K562 treated with DMSO at 1 percent for 48 hours (cell line): ENCODE results near the gene ZBTB49. TPM values are rescaled to one million over a fixed set of nuclear protein-coding genes. Genes with fewer than 3 reads are reported as not detected.

ENCODE experiments used
- total RNA-seq: library from RNA; unstranded; fragments of 300-600 nt; gene quantifications from 2 replicates; pipeline ENCODE4 v1.2.3, GENCODE V29; 2022; ENCODE audit warnings: low replicate concordance; ENCODE audit errors: extremely low read depth

ZBTB49 gene
- total RNA-seq: not detected in 2 replicates

GRCh38 chr4:4289941-4290850, at the start of gene ZBTB49, which contains the start of gene LYAR:
ZBTB49 (plus strand) TSS chr4:4290251; CDS start chr4:4299946, 9,695 bp downstream.
LYAR (minus strand) TSS chr4:4290154; CDS start chr4:4283742, 6,412 bp downstream.

GRCh38 chr4:4248029-4248884, 41.8 kb upstream of the ZBTB49 start, which contains the start of gene TMEM128:
TMEM128 (minus strand) TSS chr4:4248223; CDS start chr4:4248202, 21 bp downstream.

Other genes with a start within 250 kb of the ZBTB49 start
- not detected in 2 replicates for gene OTOP1, start 63.3 kb upstream of the ZBTB49 start, total RNA-seq
- not detected in 2 replicates for gene TMEM128, start 42.0 kb upstream of the ZBTB49 start, total RNA-seq
- gene LYAR, start 97 bp upstream of the ZBTB49 start, total RNA-seq: not detected in 2 replicates
- gene NSG1, start 96.9 kb downstream of the ZBTB49 start, total RNA-seq: not detected in 2 replicates